Stimulated activated CD4-positive, alpha-beta T cell treated with anti-CD3 and anti-CD28 coated beads, Interleukin-15, amount 100 ng/mL, for 24 hours (primary cell): ENCODE measurements around the gene SERPINA5.
"Not testable (repeated sequence)": the region's sequence is repeated elsewhere in the genome, so short reads cannot be mapped to it uniquely, and the experiment has no call there.

Experiments used
- DNase-seq: peaks from one replicate; pipeline ENCODE4 v3.0.0-alpha.2; 2020

SERPINA5 gene

DNA sequence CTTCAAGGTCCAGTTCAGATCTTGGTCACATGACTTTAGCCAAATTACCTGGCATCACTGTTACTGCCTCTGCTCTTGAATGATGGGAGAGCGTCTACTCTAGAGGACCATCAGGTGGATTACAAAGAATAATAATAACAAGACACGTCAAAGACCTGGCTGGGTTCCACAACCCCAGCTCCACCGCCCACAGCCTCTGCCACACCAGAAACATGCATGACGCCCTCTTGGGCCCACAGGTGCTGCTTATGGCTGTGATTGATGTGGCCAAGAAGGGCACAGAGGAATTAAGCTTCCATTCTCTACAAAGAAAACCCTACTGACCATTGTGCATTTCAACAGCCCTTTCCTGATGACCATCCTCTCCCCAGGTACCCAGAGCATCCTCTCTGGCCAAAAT lies 49.2 kb downstream of the SERPINA5 start:
- DNase-seq: no peak

DNA sequence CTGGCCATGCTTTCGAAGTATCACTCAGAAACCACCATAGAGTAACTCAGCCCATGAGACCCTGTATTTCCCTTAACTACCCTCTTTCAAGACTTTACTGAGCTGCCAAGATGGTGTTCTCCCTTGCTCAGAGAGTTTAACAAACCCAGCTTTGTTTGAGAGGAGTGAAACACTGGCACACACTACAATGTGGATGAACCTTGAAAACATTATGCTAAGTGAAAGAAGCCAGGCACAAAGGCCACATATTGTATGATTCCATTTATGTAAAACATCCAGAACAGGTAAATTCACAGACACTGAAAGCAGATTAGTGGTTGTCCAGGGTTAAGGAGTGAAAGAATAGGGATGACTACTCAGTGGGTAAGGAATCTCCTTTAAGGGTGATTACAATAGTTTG lies 49.8 kb downstream of the SERPINA5 start:
- DNase-seq: no peak

DNA sequence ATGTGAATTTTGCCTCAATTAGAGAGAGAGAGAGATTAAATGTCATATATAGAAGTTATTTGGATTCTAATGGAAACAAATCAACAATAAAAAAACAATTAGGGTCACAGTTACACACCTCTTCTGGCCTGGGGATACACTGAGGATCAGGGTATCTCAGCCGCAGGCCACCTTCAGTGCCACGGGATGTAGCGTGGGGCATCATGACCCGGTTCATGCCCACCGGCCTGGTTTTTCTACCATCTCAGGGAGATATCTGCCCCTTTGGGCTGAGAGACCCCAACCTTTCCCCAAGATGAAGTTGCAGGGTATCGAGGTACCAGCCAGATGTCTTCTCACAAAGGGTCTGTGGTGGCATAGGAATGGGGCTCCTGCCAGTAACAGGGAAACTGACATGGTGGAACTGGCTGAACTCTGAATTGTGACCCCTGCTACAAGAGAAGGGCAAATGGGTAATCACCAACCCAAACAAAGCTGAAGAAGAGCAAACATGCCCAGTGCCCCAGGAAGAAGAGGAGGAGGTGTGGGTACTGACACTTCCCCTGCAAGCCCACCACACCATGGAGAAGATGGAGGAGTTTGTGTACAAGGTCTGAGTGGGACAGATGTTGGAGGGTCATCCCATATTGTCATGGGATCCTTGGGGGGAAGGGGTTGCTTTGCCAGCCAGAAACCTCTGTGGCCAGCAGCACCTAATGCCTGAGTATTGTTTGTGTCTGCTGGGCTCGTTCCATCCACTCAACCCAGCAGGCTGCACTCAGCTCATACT lies 50.5 kb downstream of the SERPINA5 start:
- DNase-seq: no peak

DNA sequence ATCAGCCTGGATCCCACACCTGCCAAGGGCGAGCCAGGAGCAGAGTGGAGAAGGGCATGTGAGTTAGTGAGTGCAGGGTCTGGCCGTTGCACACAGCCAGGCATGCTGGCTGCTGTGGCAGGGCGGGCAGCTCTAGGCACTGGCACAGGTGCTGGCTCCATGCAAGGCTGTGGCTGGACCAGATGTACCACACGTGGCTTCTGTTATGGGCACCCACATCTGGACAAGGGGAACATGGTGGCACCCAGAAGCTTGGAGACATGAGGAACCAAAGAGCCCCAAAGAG lies 51.0 kb downstream of the SERPINA5 start:
- no peak for DNase-seq

DNA sequence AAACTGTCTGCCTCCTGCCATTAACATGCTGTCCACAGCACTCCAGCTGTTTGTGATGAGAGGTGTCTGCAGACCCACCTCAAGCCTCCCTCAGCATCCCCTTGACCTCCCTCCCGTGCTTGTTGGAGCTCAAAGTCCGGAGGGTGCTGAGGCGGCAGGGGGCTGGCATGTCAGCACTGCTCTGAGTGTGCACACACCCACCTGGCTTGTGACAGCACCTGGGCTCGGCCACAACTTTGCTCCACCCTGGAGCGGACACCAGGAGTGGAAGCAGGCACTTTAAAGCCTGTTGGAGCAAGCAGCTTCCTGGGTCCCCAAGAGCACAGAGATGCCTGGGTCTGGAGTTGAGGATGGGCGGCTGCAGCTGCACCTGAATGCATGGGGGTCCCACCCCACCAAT lies 51.9 kb downstream of the SERPINA5 start:
- DNase-seq: no peak

DNA sequence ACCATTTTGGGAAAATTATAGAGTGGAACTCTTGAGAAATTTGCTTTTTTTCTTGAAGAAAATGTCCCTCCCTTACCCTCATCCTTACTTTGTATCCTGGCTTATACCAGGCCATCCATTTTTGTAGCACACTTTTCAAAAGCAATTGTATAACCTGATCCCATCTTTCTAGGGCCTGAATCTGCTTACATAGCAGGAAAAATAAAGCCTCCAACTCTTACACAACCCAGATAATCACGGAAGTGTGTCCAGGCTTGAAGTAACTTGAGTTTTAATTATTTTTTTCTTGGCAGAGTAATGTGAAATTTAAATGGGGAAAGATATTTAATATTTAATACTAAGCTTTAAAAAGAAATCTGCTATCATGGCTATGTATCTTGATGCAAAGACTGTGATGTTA lies 53.9 kb downstream of the SERPINA5 start:
- no peak for DNase-seq

DNA sequence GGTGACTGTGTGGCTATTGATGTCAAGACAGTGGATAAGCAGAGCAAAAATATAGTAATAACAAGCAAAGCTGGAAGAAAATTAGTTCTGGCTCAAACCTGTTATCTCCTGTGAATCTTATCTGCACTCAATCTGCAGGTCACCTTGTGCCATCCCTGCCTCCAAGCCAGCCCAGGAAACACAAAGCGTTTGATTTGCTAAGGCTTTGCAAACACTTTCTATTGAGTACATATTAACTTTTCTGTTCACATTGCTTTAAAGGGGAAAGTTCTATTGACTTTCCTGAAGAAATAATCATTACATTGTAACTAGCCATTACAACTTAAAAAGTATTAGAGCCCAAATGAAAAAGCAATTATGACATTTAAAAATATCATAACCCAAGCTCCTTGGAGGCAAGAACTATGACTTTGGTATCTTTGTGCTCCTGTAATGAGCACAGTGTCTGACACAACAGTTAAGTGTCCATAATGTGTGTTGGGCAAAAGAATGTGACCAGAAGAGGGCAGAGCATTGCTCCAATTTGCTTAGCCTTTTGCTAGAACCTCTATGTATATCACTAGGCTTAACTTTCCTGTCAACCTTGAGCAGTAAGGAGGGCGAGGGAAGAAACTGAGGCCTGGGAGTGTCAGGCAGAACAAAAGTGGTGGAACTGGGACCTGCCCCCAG lies 55.7 kb downstream of the SERPINA5 start:
- no peak for DNase-seq

DNA sequence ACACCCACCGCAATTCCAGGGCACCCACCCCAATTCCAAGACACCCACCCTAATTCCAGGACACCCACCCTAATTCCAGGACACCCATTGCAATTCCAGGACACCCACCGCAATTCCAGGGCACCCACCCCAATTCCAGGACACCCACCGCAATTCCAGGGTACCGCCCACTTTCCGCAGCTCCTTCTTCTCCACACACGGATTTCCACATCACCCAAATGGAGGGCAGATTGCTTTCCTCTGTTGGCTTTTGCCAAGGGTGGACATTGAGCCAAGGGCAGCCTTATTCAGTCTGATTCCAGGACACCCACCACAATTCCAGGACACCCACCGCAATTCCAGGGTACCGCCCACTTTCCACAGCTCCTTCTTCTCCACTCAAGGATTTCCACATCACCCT lies 56.6 kb downstream of the SERPINA5 start:
- DNase-seq: not testable (repeated sequence)

DNA sequence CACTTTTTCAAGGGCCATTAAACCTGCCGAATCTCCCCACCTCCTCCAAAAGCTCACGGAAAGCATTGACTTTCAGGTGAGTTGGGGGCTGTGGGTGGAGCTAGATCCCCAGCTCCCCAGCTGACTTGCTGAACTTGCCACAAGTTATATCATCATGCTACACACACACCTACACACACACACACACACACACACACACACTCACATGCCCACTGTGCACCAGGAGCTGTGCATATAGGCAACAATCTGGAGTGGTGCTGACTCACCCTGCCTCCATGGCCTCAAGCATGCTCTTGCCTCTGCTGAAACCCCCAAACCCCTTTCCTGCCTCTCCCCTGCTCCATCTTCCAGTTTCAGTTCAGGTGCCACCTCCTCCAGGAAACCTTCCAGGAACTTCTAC lies 57.1 kb downstream of the SERPINA5 start:
- no peak for DNase-seq

DNA sequence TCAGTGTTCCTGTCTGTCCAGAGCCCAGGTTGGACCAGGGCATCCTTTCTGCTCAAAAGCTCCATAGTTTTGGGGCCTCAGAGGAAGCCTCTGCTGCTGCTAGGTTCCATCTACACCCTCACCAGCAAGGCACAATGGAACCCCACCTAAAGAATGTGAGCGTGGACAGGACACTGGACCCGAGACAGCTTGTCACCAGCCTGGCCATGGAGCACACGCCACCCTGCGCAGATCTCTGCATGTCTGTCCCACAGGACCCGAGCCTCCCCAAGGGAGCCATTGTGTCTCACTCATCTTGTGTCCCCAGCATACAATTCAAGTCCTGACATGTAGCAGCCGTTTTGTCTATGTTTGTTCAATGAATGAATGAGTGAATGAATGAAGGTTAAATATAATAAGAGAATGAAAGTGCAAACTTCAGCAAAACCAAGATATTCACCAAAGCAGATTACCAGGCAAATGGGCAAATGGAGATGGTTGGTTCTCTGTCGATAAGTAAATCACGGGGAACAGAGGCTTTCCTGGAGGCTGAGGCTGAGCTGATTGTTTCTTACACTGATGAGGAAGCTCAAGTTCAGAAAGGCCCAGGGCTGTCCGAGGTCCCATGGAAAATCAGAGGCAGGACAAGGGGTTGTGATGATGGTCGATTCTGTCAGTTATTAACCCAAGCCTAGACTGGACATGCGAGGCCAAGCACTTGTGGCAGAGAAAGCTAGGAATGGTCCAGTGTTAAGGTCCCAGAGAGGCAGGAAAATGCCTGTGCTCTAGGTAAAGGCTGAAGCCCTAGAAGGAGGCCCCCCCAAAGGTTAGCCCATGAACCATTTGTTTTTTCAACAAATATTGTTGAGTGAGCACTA lies 58.0 kb downstream of the SERPINA5 start:
- DNase-seq: no peak

DNA sequence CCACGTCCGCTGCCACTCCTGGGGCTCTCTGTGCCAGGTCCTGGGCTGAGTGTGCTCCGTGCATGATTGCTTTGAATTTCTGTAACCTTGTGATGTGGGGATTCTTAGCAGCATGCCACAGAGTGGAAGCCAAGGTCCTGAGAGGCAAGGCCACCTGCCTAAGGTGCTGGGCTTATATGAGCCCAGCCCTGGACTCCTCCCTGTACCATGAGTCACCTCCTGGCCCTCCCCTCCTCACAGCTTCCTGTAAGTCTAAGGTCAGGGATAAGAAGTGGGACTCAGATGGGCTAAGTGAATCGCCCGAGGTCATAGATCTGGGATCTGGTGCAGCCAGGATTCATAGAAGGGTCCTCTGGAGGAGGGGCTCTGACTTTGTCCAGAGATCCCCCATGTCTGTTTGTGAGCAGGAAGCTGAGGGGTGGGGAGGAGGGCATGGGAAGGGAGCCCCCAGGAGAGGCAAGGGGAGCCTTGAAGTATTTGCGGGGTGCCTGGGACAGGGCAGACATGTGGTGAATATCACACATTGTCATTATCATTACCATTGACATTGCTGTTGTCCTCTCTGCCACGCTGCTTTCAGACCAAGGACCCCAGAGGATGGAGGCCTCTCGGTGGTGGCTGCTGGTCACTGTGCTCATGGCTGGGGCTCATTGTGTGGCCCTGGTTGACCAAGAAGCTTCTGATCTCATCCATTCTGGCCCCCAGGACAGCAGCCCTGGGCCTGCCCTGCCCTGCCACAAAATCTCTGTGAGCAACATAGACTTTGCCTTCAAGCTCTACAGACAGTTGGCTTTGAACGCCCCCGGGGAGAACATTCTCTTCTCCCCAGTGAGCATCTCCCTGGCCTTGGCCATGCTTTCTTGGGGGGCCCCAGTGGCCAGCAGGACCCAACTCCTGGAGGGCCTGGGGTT lies 59.8 kb downstream of the SERPINA5 start:
- DNase-seq: no peak

DNA sequence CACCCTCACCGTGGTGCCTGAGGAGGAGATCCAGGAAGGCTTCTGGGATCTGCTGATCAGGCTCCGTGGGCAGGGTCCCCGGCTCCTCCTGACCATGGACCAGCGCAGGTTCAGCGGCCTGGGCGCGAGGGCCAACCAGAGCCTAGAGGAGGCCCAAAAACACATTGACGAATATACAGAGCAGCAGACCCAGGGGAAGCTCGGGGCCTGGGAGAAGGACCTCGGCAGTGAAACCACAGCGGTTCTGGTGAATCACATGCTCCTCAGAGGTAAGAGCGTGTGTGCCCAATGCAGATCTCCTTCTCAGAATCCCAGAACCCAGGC lies 60.4 kb downstream of the SERPINA5 start:
- no peak for DNase-seq
